ENCODE data around the gene SNAPC2. TPM values are rescaled to one million over a fixed set of nuclear protein-coding genes. Genes with fewer than 3 reads are reported as not detected.

The SNAPC2 gene
- total and polyA plus RNA-seq, 2 experiments from 2014 or later: 33.7 to 47.2 TPM

DNA sequence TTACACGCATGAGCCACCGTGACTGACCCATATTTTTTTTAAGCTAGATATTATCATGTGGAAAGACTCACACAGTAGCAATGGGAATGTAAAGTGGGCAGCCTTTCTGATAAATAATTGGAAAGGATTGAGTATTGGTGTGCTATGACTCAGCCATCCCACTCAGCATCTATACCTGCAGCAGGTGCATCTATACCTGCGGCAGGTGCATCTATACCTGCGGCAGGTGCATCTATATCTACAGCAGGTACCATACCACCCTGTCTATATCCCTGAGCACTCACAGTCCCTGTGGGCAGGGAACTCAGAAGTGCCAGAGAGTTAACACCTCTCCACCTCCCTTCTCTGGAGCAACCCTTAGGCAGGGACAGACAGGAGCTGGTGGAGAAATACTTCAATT is 37.0 kb upstream of the SNAPC2 start:
- H3K4me2 ChIP-seq (ENCODE audit: unreplicated experiment): no peak overlapping the region
- H3K79me2 ChIP-seq (ENCODE audit: insufficient read depth): no peaks in the 10 kb centered on the region
- WGBS, 2 experiments (ENCODE audit: low coverage in 1 of 2, low lambda C conversion rate in 2 of 2, missing lambda C conversion rate in 2 of 2): 75 to 77% methylated on average over 4 of the region's 4 CpGs
- TF ChIP-seq EZH2phosphoT487 (IDR thresholded peaks at IDR 0.05; ENCODE audit: insufficient read depth, low read depth): no peak
- no peak for TF ChIP-seq EZH2 (IDR thresholded peaks at IDR 0.05; ENCODE audit: insufficient read depth, poor library complexity, severe bottlenecking)
- no peak overlapping the region for H3K27ac ChIP-seq
- no peak overlapping the region for H3K4me3 ChIP-seq
- no peak for DNase-seq
- H3K36me3 ChIP-seq (ENCODE audit: low read depth): no peaks in the 10 kb centered on the region
- no peaks in the 10 kb centered on the region for H4K20me1 ChIP-seq (ENCODE audit: insufficient read depth)
- H3K4me1 ChIP-seq (ENCODE audit: insufficient read depth): no peaks in the 10 kb centered on the region
- H3K9me2 ChIP-seq (ENCODE audit: insufficient read depth): no peaks in the 10 kb centered on the region
- H3F3A ChIP-seq (ENCODE audit: insufficient read depth): no peaks in the 10 kb centered on the region
- no peaks in the 10 kb centered on the region for H3K9me3 ChIP-seq (ENCODE audit: low read depth)
- in situ Hi-C loops (cut with MboI): no loop called here
- no peak overlapping the region for H2AFZ ChIP-seq
- H3K27me3 ChIP-seq (replicated peaks; ENCODE audit: insufficient read depth): no peaks in the 10 kb centered on the region
- H3K9ac ChIP-seq: no peak overlapping the region

DNA sequence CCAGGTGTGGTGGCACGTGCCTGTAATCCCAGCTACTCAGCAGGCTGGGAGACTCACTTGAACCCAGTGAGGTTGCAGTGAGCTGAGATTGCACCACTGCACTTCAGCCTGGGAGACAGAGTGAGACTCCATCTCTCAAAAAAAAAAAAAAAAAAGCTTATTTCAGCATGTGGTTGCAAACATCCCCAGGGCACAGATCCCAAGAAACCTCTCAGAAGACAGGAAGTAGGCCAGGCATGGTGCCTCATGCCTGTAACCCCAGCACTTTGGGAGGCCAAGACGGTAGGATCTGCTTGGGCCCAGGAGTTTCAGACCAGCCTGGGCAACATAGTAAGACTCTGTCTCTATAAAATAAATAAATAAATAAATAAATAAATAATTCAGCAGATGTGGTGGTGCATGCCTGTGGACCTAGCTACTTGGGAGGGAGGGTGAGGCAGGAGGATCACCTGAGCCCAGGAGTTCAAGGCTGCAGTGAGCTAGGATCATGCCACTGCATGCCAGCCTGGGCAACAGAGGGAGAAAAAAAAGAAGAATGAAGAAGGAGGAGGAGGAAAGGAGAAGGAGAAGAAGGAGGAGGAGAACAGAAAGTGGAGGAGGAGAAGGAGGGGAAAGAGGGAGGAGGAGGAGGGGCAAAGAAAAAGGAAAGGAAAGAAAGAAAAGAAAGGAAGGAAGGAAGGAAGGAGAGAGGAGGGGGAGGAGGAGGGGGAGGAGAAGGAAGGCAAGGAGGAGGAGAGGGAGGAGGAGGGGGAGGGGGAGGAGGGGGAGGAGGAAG is 36.2 kb upstream of the SNAPC2 start:
- no peaks in the 10 kb centered on the region for H4K20me1 ChIP-seq (ENCODE audit: insufficient read depth)
- H3K27ac ChIP-seq: no peak overlapping the region
- no peaks in the 10 kb centered on the region for H3K4me1 ChIP-seq (ENCODE audit: insufficient read depth)
- DNase-seq: peak; percentile 54
- no peaks in the 10 kb centered on the region for H3K36me3 ChIP-seq (ENCODE audit: low read depth)
- no peaks in the 10 kb centered on the region for H3K79me2 ChIP-seq (ENCODE audit: insufficient read depth)
- no peaks in the 10 kb centered on the region for H3K27me3 ChIP-seq (replicated peaks; ENCODE audit: insufficient read depth)
- TF ChIP-seq EZH2 (IDR thresholded peaks at IDR 0.05; ENCODE audit: insufficient read depth, poor library complexity, severe bottlenecking) (no peak), EZH2phosphoT487 (IDR thresholded peaks at IDR 0.05; ENCODE audit: insufficient read depth, low read depth) (no peak)
- 71 to 72% methylated on average over 2 of the region's 2 CpGs for WGBS, 2 experiments (ENCODE audit: low coverage in 1 of 2, low lambda C conversion rate in 2 of 2, missing lambda C conversion rate in 2 of 2)
- in situ Hi-C loops (cut with MboI): no loop called here
- H3K9me2 ChIP-seq (ENCODE audit: insufficient read depth): no peaks in the 10 kb centered on the region
- H3K9ac ChIP-seq: no peak overlapping the region
- no peak overlapping the region for H2AFZ ChIP-seq
- no peak overlapping the region for H3K4me2 ChIP-seq (ENCODE audit: unreplicated experiment)
- H3F3A ChIP-seq (ENCODE audit: insufficient read depth): no peaks in the 10 kb centered on the region
- no peaks in the 10 kb centered on the region for H3K9me3 ChIP-seq (ENCODE audit: low read depth)
- H3K4me3 ChIP-seq: no peak overlapping the region

DNA sequence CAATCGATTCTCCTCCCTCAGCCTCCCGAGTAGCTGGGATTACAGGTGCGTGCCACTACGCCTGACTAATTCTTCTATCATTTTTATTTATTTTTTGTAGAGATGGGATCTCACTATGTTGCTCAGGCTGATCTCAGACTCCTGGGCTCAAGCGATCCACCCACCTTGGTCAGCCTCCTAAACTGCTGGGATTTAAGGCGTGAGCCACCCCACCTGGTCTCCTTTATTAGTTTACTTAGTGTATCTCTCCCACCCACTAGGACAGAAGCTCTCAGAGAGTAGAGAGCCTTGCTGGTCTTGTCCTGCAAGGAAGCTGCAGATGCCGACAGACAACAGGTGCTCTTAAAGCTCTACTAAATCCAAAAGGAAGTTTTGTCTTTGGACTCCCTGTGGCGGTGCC is 34.3 kb upstream of the SNAPC2 start:
- no peak overlapping the region for H2AFZ ChIP-seq
- TF ChIP-seq EZH2phosphoT487 (IDR thresholded peaks at IDR 0.05; ENCODE audit: insufficient read depth, low read depth) (no peak), EZH2 (IDR thresholded peaks at IDR 0.05; ENCODE audit: insufficient read depth, poor library complexity, severe bottlenecking) (no peak)
- no peaks in the 10 kb centered on the region for H3K27me3 ChIP-seq (replicated peaks; ENCODE audit: insufficient read depth)
- no peak for DNase-seq
- H3K9me3 ChIP-seq (ENCODE audit: low read depth): no peaks in the 10 kb centered on the region
- no peaks in the 10 kb centered on the region for H3K79me2 ChIP-seq (ENCODE audit: insufficient read depth)
- no peaks in the 10 kb centered on the region for H4K20me1 ChIP-seq (ENCODE audit: insufficient read depth)
- H3K4me1 ChIP-seq (ENCODE audit: insufficient read depth): no peaks in the 10 kb centered on the region
- H3K4me2 ChIP-seq (ENCODE audit: unreplicated experiment): no peak overlapping the region
- H3K4me3 ChIP-seq: no peak overlapping the region
- no peaks in the 10 kb centered on the region for H3K9me2 ChIP-seq (ENCODE audit: insufficient read depth)
- no peak overlapping the region for H3K9ac ChIP-seq
- H3F3A ChIP-seq (ENCODE audit: insufficient read depth): no peaks in the 10 kb centered on the region
- H3K27ac ChIP-seq: no peak overlapping the region
- in situ Hi-C loops (cut with MboI): no loop called here
- 88 to 92% methylated on average over 8 of the region's 8 CpGs for WGBS, 2 experiments (ENCODE audit: low coverage in 1 of 2, low lambda C conversion rate in 2 of 2, missing lambda C conversion rate in 2 of 2)
- no peaks in the 10 kb centered on the region for H3K36me3 ChIP-seq (ENCODE audit: low read depth)

DNA sequence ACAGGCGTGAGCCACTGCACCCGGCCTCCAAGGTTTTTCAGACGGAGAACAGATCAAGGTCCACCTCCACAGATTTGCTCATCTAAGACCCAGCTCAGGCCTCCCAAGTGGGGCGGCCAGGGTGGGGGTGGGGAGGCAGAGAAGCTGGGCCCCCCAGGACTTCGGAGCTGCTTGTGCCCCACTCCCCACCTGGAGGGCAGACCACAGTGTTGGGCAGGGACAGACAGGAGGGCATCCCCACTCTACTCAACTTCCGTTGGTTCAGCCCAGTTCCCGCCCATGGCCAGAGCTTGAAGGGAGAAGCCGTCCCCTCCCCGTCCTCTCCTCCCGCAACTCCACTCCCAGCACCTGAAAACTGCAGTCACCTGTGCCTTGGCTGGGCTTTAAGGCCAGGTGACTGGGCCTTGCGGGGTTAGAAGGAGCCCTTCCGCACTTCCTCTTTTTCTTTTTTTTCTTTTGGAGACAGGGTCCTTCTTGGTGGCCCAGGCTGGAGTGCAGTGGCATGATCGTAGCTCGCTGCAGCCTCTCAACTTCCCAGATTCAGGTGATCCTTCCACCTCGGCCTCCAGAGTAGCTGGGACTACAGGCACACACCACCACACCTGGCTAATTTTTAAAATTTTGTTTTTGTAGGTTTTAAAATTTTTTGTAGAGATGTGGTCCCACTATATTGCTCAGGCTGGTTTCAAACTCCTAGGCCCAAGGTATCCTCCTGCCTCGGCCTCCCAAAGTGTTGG is 32.6 kb upstream of the SNAPC2 start:
- in situ Hi-C loops (cut with MboI): no loop called here
- peak overlapping the region; percentile 93 for H3K4me2 ChIP-seq (ENCODE audit: unreplicated experiment)

More for the DNA sequence above, 32.6 kb upstream of the SNAPC2 start:
- Histone ChIP-seq H3K9ac (peak overlapping the region; percentile 93), H4K20me1 (ENCODE audit: insufficient read depth) (no peaks in the 10 kb centered on the region), H3K27ac (no peak overlapping the region), H3K9me2 (ENCODE audit: insufficient read depth) (no peaks in the 10 kb centered on the region), H3K27me3 (replicated peaks; ENCODE audit: insufficient read depth) (no peaks in the 10 kb centered on the region), H3K4me3 (peak overlapping the region; percentile 88; the same call in 1 of the 2 replicates), H3K79me2 (ENCODE audit: insufficient read depth) (no peaks in the 10 kb centered on the region), H3F3A (ENCODE audit: insufficient read depth) (no peaks in the 10 kb centered on the region), H2AFZ (peak overlapping the region; percentile 88; the same call in 1 of the 2 replicates), H3K4me1 (ENCODE audit: insufficient read depth) (no peaks in the 10 kb centered on the region), H3K9me3 (ENCODE audit: low read depth) (no peaks in the 10 kb centered on the region), H3K36me3 (ENCODE audit: low read depth) (no peaks in the 10 kb centered on the region)
- WGBS, 2 experiments (ENCODE audit: low coverage in 1 of 2, low lambda C conversion rate in 2 of 2, missing lambda C conversion rate in 2 of 2): 85 to 87% methylated on average over 14 to 16 of the region's 16 CpGs
- TF ChIP-seq EZH2 (IDR thresholded peaks at IDR 0.05; ENCODE audit: insufficient read depth, poor library complexity, severe bottlenecking) (no peak), EZH2phosphoT487 (IDR thresholded peaks at IDR 0.05; ENCODE audit: insufficient read depth, low read depth) (no peak)
- no peak for DNase-seq
